ENCODE data around the gene SOCS6.
A peak's percentile ranks its signal among the peaks of the same experiment; 100 is the strongest.

The SOCS6 gene

GRCh38 chr18:70321616-70322015 lies 32.8 kb downstream of the SOCS6 start:
- Histone ChIP-seq H3K4me1 (ENCODE audit: control extremely low read depth in 1 of 4, control insufficient read depth in 4 of 4, insufficient read depth in 4 of 4, low read length in 3 of 4) (peaks cover 0 to 4% (median under 1%) of the 10 kb centered on the region in 4 experiments), H3K27me3 (replicated peaks in 2 of 5; ENCODE audit: control insufficient read depth in 4 of 5, insufficient read depth in 5 of 5, low read length in 4 of 5) (no peaks in the 10 kb centered on the region), H3K9me3 (ENCODE audit: control extremely low read depth in 1 of 5, control insufficient read depth in 4 of 5, insufficient read depth in 2 of 5, low read depth in 1 of 5, low read length in 4 of 5) (no peaks in the 10 kb centered on the region), H3K27ac (ENCODE audit: insufficient read depth in 1 of 2, low read depth in 1 of 2, low read length in 2 of 2, poor library complexity in 1 of 2, severe bottlenecking in 2 of 2) (no peak overlapping the region), H3K36me3 (ENCODE audit: control insufficient read depth in 4 of 4, insufficient read depth in 4 of 4, low read length in 3 of 4) (peaks cover 6 to 16% (median 14%) of the 10 kb centered on the region in 4 experiments), H3K4me3 (ENCODE audit: control insufficient read depth in 1 of 7, extremely low read depth in 1 of 7, insufficient read depth in 4 of 7, low read depth in 2 of 7, low read length in 6 of 7) (no peak overlapping the region)
- no CpG with 5 or more reads among the region's 2 CpGs for WGBS (ENCODE audit: insufficient coverage)
- POLR2A ChIA-PET, result no interaction called here
- DNase-seq, result no peak
- CTCF ChIA-PET, result interaction anchor here (1.0 kb wide), 1 partner anchor 12 kb away, joined by 3 read pairs; no protein-coding TSS in a partner anchor

- no CpG with 5 or more reads among the region's 2 CpGs for WGBS (ENCODE audit: insufficient coverage)
- DNase-seq, result no peak
- H3K27ac ChIP-seq (ENCODE audit: insufficient read depth in 1 of 2, low read depth in 1 of 2, low read length in 2 of 2, poor library complexity in 1 of 2, severe bottlenecking in 2 of 2), result no peak overlapping the region
- H3K36me3 ChIP-seq (ENCODE audit: control insufficient read depth in 4 of 4, insufficient read depth in 4 of 4, low read length in 3 of 4), result peaks cover 6 to 16% (median 14%) of the 10 kb centered on the region in 4 experiments
- H3K4me1 ChIP-seq (ENCODE audit: control extremely low read depth in 1 of 4, control insufficient read depth in 4 of 4, insufficient read depth in 4 of 4, low read length in 3 of 4), result peaks cover 0 to 4% (median under 1%) of the 10 kb centered on the region in 4 experiments
- ChIA-PET CTCF (interaction anchor here (1.0 kb wide), 1 partner anchor 12 kb away, joined by 3 read pairs; no protein-coding TSS in a partner anchor), POLR2A (no interaction called here)
- no peak overlapping the region for H3K4me3 ChIP-seq (ENCODE audit: control insufficient read depth in 1 of 7, extremely low read depth in 1 of 7, insufficient read depth in 4 of 7, low read depth in 2 of 7, low read length in 6 of 7)
- H3K9me3 ChIP-seq (ENCODE audit: control extremely low read depth in 1 of 5, control insufficient read depth in 4 of 5, insufficient read depth in 2 of 5, low read depth in 1 of 5, low read length in 4 of 5), result no peaks in the 10 kb centered on the region
- no peaks in the 10 kb centered on the region for H3K27me3 ChIP-seq (replicated peaks in 2 of 5; ENCODE audit: control insufficient read depth in 4 of 5, insufficient read depth in 5 of 5, low read length in 4 of 5)
Observed at GRCh38 chr18:70322385-70322784, 33.5 kb downstream of the SOCS6 start.

- CTCF ChIA-PET, result no interaction called here
- Histone ChIP-seq H3K27me3 (replicated peaks in 2 of 5; ENCODE audit: control insufficient read depth in 4 of 5, insufficient read depth in 5 of 5, low read length in 4 of 5) (no peaks in the 10 kb centered on the region), H3K9me3 (ENCODE audit: control extremely low read depth in 1 of 5, control insufficient read depth in 4 of 5, insufficient read depth in 2 of 5, low read depth in 1 of 5, low read length in 4 of 5) (no peaks in the 10 kb centered on the region), H3K4me1 (ENCODE audit: control extremely low read depth in 1 of 4, control insufficient read depth in 4 of 4, insufficient read depth in 4 of 4, low read length in 3 of 4) (peaks cover 0 to 4% (median under 1%) of the 10 kb centered on the region in 4 experiments), H3K4me3 (ENCODE audit: control insufficient read depth in 1 of 7, extremely low read depth in 1 of 7, insufficient read depth in 4 of 7, low read depth in 2 of 7, low read length in 6 of 7) (no peak overlapping the region), H3K27ac (ENCODE audit: insufficient read depth in 1 of 2, low read depth in 1 of 2, low read length in 2 of 2, poor library complexity in 1 of 2, severe bottlenecking in 2 of 2) (no peak overlapping the region), H3K36me3 (ENCODE audit: control insufficient read depth in 4 of 4, insufficient read depth in 4 of 4, low read length in 3 of 4) (peaks cover 6 to 16% (median 14%) of the 10 kb centered on the region in 4 experiments)
- WGBS (ENCODE audit: insufficient coverage), result 98% methylated on average over 5 of the region's 5 CpGs
- POLR2A ChIA-PET, result no interaction called here
- DNase-seq, result no peak
Observed at GRCh38 chr18:70322928-70323327, 34.1 kb downstream of the SOCS6 start.

GRCh38 chr18:70324897-70325296 lies 36.1 kb downstream of the SOCS6 start:
- peaks cover 0 to 13% (median 7%) of the 10 kb centered on the region in 4 experiments for H3K4me1 ChIP-seq (ENCODE audit: control extremely low read depth in 1 of 4, control insufficient read depth in 4 of 4, insufficient read depth in 4 of 4, low read length in 3 of 4)
- POLR2A ChIA-PET, result no interaction called here
- no peak for DNase-seq
- no peak overlapping the region for H3K27ac ChIP-seq (ENCODE audit: insufficient read depth in 1 of 2, low read depth in 1 of 2, low read length in 2 of 2, poor library complexity in 1 of 2, severe bottlenecking in 2 of 2)
- H3K27me3 ChIP-seq (replicated peaks in 2 of 5; ENCODE audit: control insufficient read depth in 4 of 5, insufficient read depth in 5 of 5, low read length in 4 of 5), result no peaks in the 10 kb centered on the region
- H3K9me3 ChIP-seq (ENCODE audit: control extremely low read depth in 1 of 5, control insufficient read depth in 4 of 5, insufficient read depth in 2 of 5, low read depth in 1 of 5, low read length in 4 of 5), result no peaks in the 10 kb centered on the region
- 97% methylated on average over 20 of the region's 20 CpGs for WGBS (ENCODE audit: insufficient coverage)
- CTCF ChIA-PET, result interaction anchor here (0.9 to 1.0 kb wide), 2 partner anchors 27 to 109 kb away, joined by 3 to 4 read pairs; no protein-coding TSS in a partner anchor
- H3K4me3 ChIP-seq (ENCODE audit: control insufficient read depth in 1 of 7, extremely low read depth in 1 of 7, insufficient read depth in 4 of 7, low read depth in 2 of 7, low read length in 6 of 7), result no peak overlapping the region
- peaks cover 6 to 16% (median 14%) of the 10 kb centered on the region in 4 experiments for H3K36me3 ChIP-seq (ENCODE audit: control insufficient read depth in 4 of 4, insufficient read depth in 4 of 4, low read length in 3 of 4)

- peak in 2 of 3 donors; percentile 15 to 43 for DNase-seq
- Histone ChIP-seq H3K9me3 (ENCODE audit: control extremely low read depth in 1 of 5, control insufficient read depth in 4 of 5, insufficient read depth in 2 of 5, low read depth in 1 of 5, low read length in 4 of 5) (no peaks in the 10 kb centered on the region), H3K4me1 (ENCODE audit: control extremely low read depth in 1 of 4, control insufficient read depth in 4 of 4, insufficient read depth in 4 of 4, low read length in 3 of 4) (peaks cover 0 to 13% (median 7%) of the 10 kb centered on the region in 4 experiments), H3K27me3 (replicated peaks in 2 of 5; ENCODE audit: control insufficient read depth in 4 of 5, insufficient read depth in 5 of 5, low read length in 4 of 5) (no peaks in the 10 kb centered on the region), H3K27ac (ENCODE audit: insufficient read depth in 1 of 2, low read depth in 1 of 2, low read length in 2 of 2, poor library complexity in 1 of 2, severe bottlenecking in 2 of 2) (no peak overlapping the region), H3K36me3 (ENCODE audit: control insufficient read depth in 4 of 4, insufficient read depth in 4 of 4, low read length in 3 of 4) (peaks cover 6 to 16% (median 14%) of the 10 kb centered on the region in 4 experiments), H3K4me3 (ENCODE audit: control insufficient read depth in 1 of 7, extremely low read depth in 1 of 7, insufficient read depth in 4 of 7, low read depth in 2 of 7, low read length in 6 of 7) (no peak overlapping the region)
- no CpG with 5 or more reads among the region's 1 CpG for WGBS (ENCODE audit: insufficient coverage)
- ChIA-PET CTCF (no interaction called here), POLR2A (no interaction called here)
Observed at GRCh38 chr18:70326255-70326654, 37.4 kb downstream of the SOCS6 start.

- Histone ChIP-seq H3K36me3 (ENCODE audit: control insufficient read depth in 4 of 4, insufficient read depth in 4 of 4, low read length in 3 of 4) (peaks cover 6 to 22% (median 14%) of the 10 kb centered on the region in 4 experiments), H3K27ac (ENCODE audit: insufficient read depth in 1 of 2, low read depth in 1 of 2, low read length in 2 of 2, poor library complexity in 1 of 2, severe bottlenecking in 2 of 2) (no peak overlapping the region), H3K4me3 (ENCODE audit: control insufficient read depth in 1 of 7, extremely low read depth in 1 of 7, insufficient read depth in 4 of 7, low read depth in 2 of 7, low read length in 6 of 7) (no peak overlapping the region), H3K9me3 (ENCODE audit: control extremely low read depth in 1 of 5, control insufficient read depth in 4 of 5, insufficient read depth in 2 of 5, low read depth in 1 of 5, low read length in 4 of 5) (no peaks in the 10 kb centered on the region), H3K27me3 (replicated peaks in 2 of 5; ENCODE audit: control insufficient read depth in 4 of 5, insufficient read depth in 5 of 5, low read length in 4 of 5) (no peaks in the 10 kb centered on the region), H3K4me1 (ENCODE audit: control extremely low read depth in 1 of 4, control insufficient read depth in 4 of 4, insufficient read depth in 4 of 4, low read length in 3 of 4) (peaks cover 0 to 13% (median 7%) of the 10 kb centered on the region in 4 experiments)
- ChIA-PET POLR2A (no interaction called here), CTCF (no interaction called here)
- DNase-seq, result no peak
- WGBS (ENCODE audit: insufficient coverage), result no CpG with 5 or more reads among the region's 4 CpGs
Observed at GRCh38 chr18:70328169-70328568, 39.3 kb downstream of the SOCS6 start.

- Histone ChIP-seq H3K4me3 (ENCODE audit: control insufficient read depth in 1 of 7, extremely low read depth in 1 of 7, insufficient read depth in 4 of 7, low read depth in 2 of 7, low read length in 6 of 7) (peak overlapping the region in 2 of 7 experiments; percentile 15 to 50), H3K9me3 (ENCODE audit: control extremely low read depth in 1 of 5, control insufficient read depth in 4 of 5, insufficient read depth in 2 of 5, low read depth in 1 of 5, low read length in 4 of 5) (peaks cover 0 to 5% (median 0%) of the 10 kb centered on the region in 5 experiments), H3K36me3 (ENCODE audit: control insufficient read depth in 4 of 4, insufficient read depth in 4 of 4, low read length in 3 of 4) (peaks cover 6 to 25% (median 12%) of the 10 kb centered on the region in 4 experiments), H3K4me1 (ENCODE audit: control extremely low read depth in 1 of 4, control insufficient read depth in 4 of 4, insufficient read depth in 4 of 4, low read length in 3 of 4) (peaks cover 0 to 13% (median 7%) of the 10 kb centered on the region in 4 experiments), H3K27me3 (replicated peaks in 2 of 5; ENCODE audit: control insufficient read depth in 4 of 5, insufficient read depth in 5 of 5, low read length in 4 of 5) (no peaks in the 10 kb centered on the region), H3K27ac (ENCODE audit: insufficient read depth in 1 of 2, low read depth in 1 of 2, low read length in 2 of 2, poor library complexity in 1 of 2, severe bottlenecking in 2 of 2) (peak overlapping the region; percentile 18 to 20)
- POLR2A ChIA-PET, result no interaction called here
- WGBS (ENCODE audit: insufficient coverage), result no CpG with 5 or more reads among the region's 2 CpGs
- DNase-seq, result peak in 2 of 3 donors; percentile 43 to 56
- CTCF ChIA-PET, result no interaction called here
Observed at GRCh38 chr18:70329071-70329470, 40.2 kb downstream of the SOCS6 start.
